Measurements from ENCODE around the gene NISCH. TPM values are rescaled to one million over a fixed set of nuclear protein-coding genes. Genes with fewer than 3 reads are reported as not detected.

Gene NISCH
- total RNA-seq, 2 donors from 2014 or later = 75.2 to 123 TPM

DNA sequence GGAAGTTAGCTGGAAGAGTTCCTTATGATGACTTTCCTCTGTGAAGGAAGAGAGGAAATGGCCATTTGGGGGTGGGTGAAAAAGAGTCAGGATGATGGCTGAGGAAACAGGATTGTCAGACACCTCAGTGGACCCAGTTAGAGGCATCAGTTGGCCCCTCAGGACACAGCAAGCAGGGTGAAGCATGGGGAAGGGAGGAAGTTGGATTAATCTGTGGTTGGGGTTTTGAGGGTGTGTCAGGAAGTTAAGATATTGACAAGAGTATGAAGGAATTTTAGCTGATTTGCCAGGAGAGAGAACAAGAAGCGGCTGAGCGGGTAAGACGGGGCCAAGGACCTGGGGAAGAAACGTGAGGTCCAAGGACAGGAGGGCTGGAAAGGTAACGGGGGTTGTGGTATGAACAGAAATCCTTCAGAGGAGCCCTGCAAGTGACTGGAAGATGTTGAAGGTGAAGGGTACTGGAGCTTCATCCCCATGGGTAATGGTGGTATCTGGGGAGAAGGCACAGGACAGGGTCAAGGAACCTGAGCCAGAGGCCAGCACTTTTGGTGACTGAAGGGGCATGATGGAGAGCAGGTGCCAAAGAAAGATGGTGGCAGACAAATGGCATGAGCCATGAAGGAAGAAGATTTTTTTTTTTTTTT, 83.7 kb downstream of the NISCH start:
- H3K27ac Mint-ChIP-seq = peak overlapping the region; percentile 99
- peak overlapping the region; percentile 88 for H3K4me3 Mint-ChIP-seq
- H3K9me3 Mint-ChIP-seq = no peaks in the 10 kb centered on the region
- H3K4me1 Mint-ChIP-seq = peaks cover 28% of the 10 kb centered on the region
- H3K27me3 Mint-ChIP-seq = no peaks in the 10 kb centered on the region
- peaks cover 61% of the 10 kb centered on the region for H3K36me3 Mint-ChIP-seq (ENCODE audit: low read depth)
- no peak for ATAC-seq (replicated peaks)

GRCh38 chr3:52541050-52541449, 85.6 kb downstream of the NISCH start:
- H3K27me3 Mint-ChIP-seq = no peaks in the 10 kb centered on the region
- no peaks in the 10 kb centered on the region for H3K9me3 Mint-ChIP-seq
- peaks cover 80% of the 10 kb centered on the region for H3K36me3 Mint-ChIP-seq (ENCODE audit: low read depth)
- H3K27ac Mint-ChIP-seq = peak overlapping the region; percentile 67
- no peak overlapping the region for H3K4me3 Mint-ChIP-seq
- H3K4me1 Mint-ChIP-seq = peaks cover 23% of the 10 kb centered on the region
- ATAC-seq (replicated peaks) = no peak

Other genes with a start within 250 kb of the NISCH start
- under 1 TPM; 0.30 to 0.93 TPM for gene TLR9, start 230.0 kb upstream of the NISCH start, total RNA-seq
- gene TWF2, start 216.4 kb upstream of the NISCH start, total RNA-seq = 100 to 1,000 TPM in 1 of 2 donors, 10 to 100 TPM in 1; 89.9 to 159 TPM
- gene PPM1M, start 209.8 kb upstream of the NISCH start, total RNA-seq = 100 to 1,000 TPM in 1 of 2 donors, 10 to 100 TPM in 1; 84.6 to 112 TPM
- 100 to 1,000 TPM in 1 of 2 donors, 10 to 100 TPM in 1; 81.1 to 106 TPM for gene WDR82, start 177.0 kb upstream of the NISCH start, total RNA-seq
- gene GLYCTK, start 167.8 kb upstream of the NISCH start, total RNA-seq = 10 to 100 TPM; 22.8 to 25.2 TPM
- gene DNAH1, start 139.3 kb upstream of the NISCH start, total RNA-seq = 10 to 100 TPM; 17.2 to 26.5 TPM
- gene BAP1, start 45.6 kb upstream of the NISCH start, total RNA-seq = 100 to 1,000 TPM in 1 of 2 donors, 10 to 100 TPM in 1; 96.7 to 106 TPM
- 10 to 100 TPM; 16.7 to 22.5 TPM for gene PHF7, start 44.9 kb upstream of the NISCH start, total RNA-seq
- gene SEMA3G, start 10.5 kb upstream of the NISCH start, total RNA-seq = under 1 TPM; 0.08 to 0.82 TPM
- gene TNNC1, start 1.6 kb upstream of the NISCH start, total RNA-seq = 1 to 10 TPM; 2.0 to 6.5 TPM
- gene STAB1, start 39.7 kb downstream of the NISCH start, total RNA-seq = under 1 TPM; 0.19 to 0.26 TPM
- gene NT5DC2, start 78.3 kb downstream of the NISCH start, total RNA-seq = 10 to 100 TPM; 23.3 to 54.7 TPM
- gene UQCC5, start 81.0 kb downstream of the NISCH start, total RNA-seq = 10 to 100 TPM in 1 of 2 donors, 1 to 10 TPM in 1; 7.9 to 12.0 TPM
- 10 to 100 TPM; 88.4 to 88.6 TPM for gene PBRM1, start 230.3 kb downstream of the NISCH start, total RNA-seq
- 100 to 1,000 TPM; 165 to 189 TPM for gene GNL3, start 230.4 kb downstream of the NISCH start, total RNA-seq

Data from activated T-helper 17 cell treated with anti-CD3 and anti-CD28 coated beads, Interleukin-2, amount 50 U/mL, for 72 hours (primary cell).